ENCODE results near the gene GRM7.

GRM7 gene

GRCh38 chr3:7432610-7433009 lies 571.7 kb downstream of the GRM7 start:
- 0 out of 2 replicates have a peak, but pooled peaks cover 4% of the 10 kb centered on the region for H3K9me3 ChIP-seq (ENCODE audit: control insufficient read depth, insufficient read depth, low read length)
- H3K4me3 ChIP-seq (ENCODE audit: low read depth, low read length), result no peak overlapping the region
- H3K36me3 ChIP-seq (ENCODE audit: control insufficient read depth, insufficient read depth, low read length), result no peaks in the 10 kb centered on the region
- no peaks in the 10 kb centered on the region for H3K27me3 ChIP-seq (ENCODE audit: control insufficient read depth, insufficient read depth, low read length)
- H3K27ac ChIP-seq (ENCODE audit: low read depth, low read length), result no peak overlapping the region
- H3K9ac ChIP-seq (ENCODE audit: low read depth, low read length), result no peak overlapping the region
- no peaks in the 10 kb centered on the region for H3K4me1 ChIP-seq (ENCODE audit: control insufficient read depth, insufficient read depth, low read length)

- no peaks in the 10 kb centered on the region for H3K36me3 ChIP-seq (ENCODE audit: control insufficient read depth, insufficient read depth, low read length)
- H3K9me3 ChIP-seq (ENCODE audit: control insufficient read depth, insufficient read depth, low read length), result 0 out of 2 replicates have a peak, but pooled peaks cover 4% of the 10 kb centered on the region
- H3K27ac ChIP-seq (ENCODE audit: low read depth, low read length), result no peak overlapping the region
- H3K4me3 ChIP-seq (ENCODE audit: low read depth, low read length), result no peak overlapping the region
- no peaks in the 10 kb centered on the region for H3K4me1 ChIP-seq (ENCODE audit: control insufficient read depth, insufficient read depth, low read length)
- H3K9ac ChIP-seq (ENCODE audit: low read depth, low read length), result no peak overlapping the region
- H3K27me3 ChIP-seq (ENCODE audit: control insufficient read depth, insufficient read depth, low read length), result no peaks in the 10 kb centered on the region
Observed at GRCh38 chr3:7433073-7433472, 572.2 kb downstream of the GRM7 start.

- Histone ChIP-seq H3K36me3 (ENCODE audit: control insufficient read depth, insufficient read depth, low read length) (no peaks in the 10 kb centered on the region), H3K9me3 (ENCODE audit: control insufficient read depth, insufficient read depth, low read length) (0 out of 2 replicates have a peak, but pooled peaks cover 4% of the 10 kb centered on the region), H3K4me1 (ENCODE audit: control insufficient read depth, insufficient read depth, low read length) (no peaks in the 10 kb centered on the region), H3K9ac (ENCODE audit: low read depth, low read length) (no peak overlapping the region), H3K4me3 (ENCODE audit: low read depth, low read length) (no peak overlapping the region), H3K27ac (ENCODE audit: low read depth, low read length) (no peak overlapping the region), H3K27me3 (ENCODE audit: control insufficient read depth, insufficient read depth, low read length) (no peaks in the 10 kb centered on the region)
Observed at GRCh38 chr3:7436542-7436941, 575.6 kb downstream of the GRM7 start.

DNA sequence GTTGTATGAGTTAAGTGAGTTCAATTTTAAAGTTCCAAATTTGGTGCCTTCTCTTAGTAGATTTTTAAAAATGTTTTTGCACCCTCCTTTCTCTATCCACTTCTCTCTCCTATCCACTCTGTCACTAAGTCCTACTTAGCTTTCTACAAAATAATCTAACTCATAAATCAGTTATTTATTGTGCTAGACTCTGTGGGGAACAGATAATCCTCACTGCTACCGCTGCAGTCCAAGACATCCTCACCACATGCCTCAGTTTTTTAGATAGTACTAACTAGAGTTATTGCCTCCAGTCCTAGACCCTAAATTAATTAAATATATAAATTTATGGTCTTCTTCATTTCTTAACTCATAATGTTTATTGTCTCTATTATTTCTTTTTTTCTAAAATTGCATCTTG lies 576.3 kb downstream of the GRM7 start:
- H3K27me3 ChIP-seq (ENCODE audit: control insufficient read depth, insufficient read depth, low read length), result no peaks in the 10 kb centered on the region
- H3K36me3 ChIP-seq (ENCODE audit: control insufficient read depth, insufficient read depth, low read length), result no peaks in the 10 kb centered on the region
- no peaks in the 10 kb centered on the region for H3K4me1 ChIP-seq (ENCODE audit: control insufficient read depth, insufficient read depth, low read length)
- H3K9me3 ChIP-seq (ENCODE audit: control insufficient read depth, insufficient read depth, low read length), result 0 out of 2 replicates have a peak, but pooled peaks cover 4% of the 10 kb centered on the region
- H3K9ac ChIP-seq (ENCODE audit: low read depth, low read length), result no peak overlapping the region
- no peak overlapping the region for H3K4me3 ChIP-seq (ENCODE audit: low read depth, low read length)
- no peak overlapping the region for H3K27ac ChIP-seq (ENCODE audit: low read depth, low read length)

DNA sequence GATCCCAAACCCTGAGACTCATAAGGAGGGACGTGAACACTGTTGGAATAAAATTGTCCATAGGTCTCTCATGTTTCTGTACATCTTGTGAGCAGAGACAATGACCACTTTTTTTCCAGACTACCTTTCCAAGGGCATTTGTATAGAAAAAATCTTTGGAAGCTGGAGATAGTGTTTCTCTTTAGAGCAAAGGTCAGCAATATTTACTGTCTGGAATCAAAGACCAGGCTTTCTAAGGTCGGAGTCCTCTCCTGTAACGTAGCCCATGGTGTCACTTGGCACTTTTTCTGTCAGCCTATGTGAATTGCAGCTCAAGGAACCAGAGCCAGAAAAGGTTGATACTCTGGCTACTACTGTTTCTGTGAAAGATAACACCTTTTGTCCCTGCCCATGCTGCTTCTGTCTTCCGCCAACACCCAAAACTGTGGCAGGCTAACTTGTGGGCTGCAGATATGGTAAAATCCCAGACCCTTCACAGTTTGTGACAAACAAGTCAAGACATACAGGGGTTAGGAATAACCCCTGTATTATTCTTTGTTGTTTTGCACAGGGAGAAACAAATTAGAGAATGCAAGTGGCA lies 578.3 kb downstream of the GRM7 start:
- H3K4me3 ChIP-seq (ENCODE audit: low read depth, low read length), result no peak overlapping the region
- no peaks in the 10 kb centered on the region for H3K9me3 ChIP-seq (ENCODE audit: control insufficient read depth, insufficient read depth, low read length)
- no peaks in the 10 kb centered on the region for H3K4me1 ChIP-seq (ENCODE audit: control insufficient read depth, insufficient read depth, low read length)
- no peak overlapping the region for H3K27ac ChIP-seq (ENCODE audit: low read depth, low read length)
- H3K27me3 ChIP-seq (ENCODE audit: control insufficient read depth, insufficient read depth, low read length), result no peaks in the 10 kb centered on the region
- H3K36me3 ChIP-seq (ENCODE audit: control insufficient read depth, insufficient read depth, low read length), result no peaks in the 10 kb centered on the region
- H3K9ac ChIP-seq (ENCODE audit: low read depth, low read length), result no peak overlapping the region

GRCh38 chr3:7444886-7445285 lies 584.0 kb downstream of the GRM7 start:
- H3K36me3 ChIP-seq (ENCODE audit: control insufficient read depth, insufficient read depth, low read length), result no peaks in the 10 kb centered on the region
- no peaks in the 10 kb centered on the region for H3K27me3 ChIP-seq (ENCODE audit: control insufficient read depth, insufficient read depth, low read length)
- no peak overlapping the region for H3K27ac ChIP-seq (ENCODE audit: low read depth, low read length)
- no peak overlapping the region for H3K9ac ChIP-seq (ENCODE audit: low read depth, low read length)
- no peaks in the 10 kb centered on the region for H3K4me1 ChIP-seq (ENCODE audit: control insufficient read depth, insufficient read depth, low read length)
- H3K9me3 ChIP-seq (ENCODE audit: control insufficient read depth, insufficient read depth, low read length), result no peaks in the 10 kb centered on the region
- H3K4me3 ChIP-seq (ENCODE audit: low read depth, low read length), result no peak overlapping the region

DNA sequence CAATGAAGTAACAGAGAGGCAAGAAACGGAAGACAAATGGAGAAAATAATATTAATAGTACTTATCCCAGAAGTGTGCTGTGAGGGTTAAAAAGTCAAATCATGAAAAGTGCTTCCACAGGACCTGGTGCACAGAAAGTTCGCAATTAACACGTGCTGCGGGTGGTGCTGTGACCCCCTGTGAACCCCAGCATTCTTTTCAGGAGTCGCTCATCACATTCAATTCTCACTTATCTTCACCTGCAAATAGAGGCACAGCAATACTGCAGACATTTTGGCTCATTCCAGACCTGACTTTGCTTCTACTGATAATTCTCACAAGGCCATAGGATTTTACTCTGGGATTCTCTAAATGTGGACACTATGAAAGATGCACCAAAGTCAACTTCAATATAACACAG lies 584.4 kb downstream of the GRM7 start:
- no peak overlapping the region for H3K27ac ChIP-seq (ENCODE audit: low read depth, low read length)
- H3K4me1 ChIP-seq (ENCODE audit: control insufficient read depth, insufficient read depth, low read length), result no peaks in the 10 kb centered on the region
- H3K36me3 ChIP-seq (ENCODE audit: control insufficient read depth, insufficient read depth, low read length), result no peaks in the 10 kb centered on the region
- H3K9me3 ChIP-seq (ENCODE audit: control insufficient read depth, insufficient read depth, low read length), result no peaks in the 10 kb centered on the region
- H3K4me3 ChIP-seq (ENCODE audit: low read depth, low read length), result no peak overlapping the region
- no peaks in the 10 kb centered on the region for H3K27me3 ChIP-seq (ENCODE audit: control insufficient read depth, insufficient read depth, low read length)
- no peak overlapping the region for H3K9ac ChIP-seq (ENCODE audit: low read depth, low read length)

GRCh38 chr3:7447197-7447769 lies 586.4 kb downstream of the GRM7 start:
- H3K9me3 ChIP-seq (ENCODE audit: control insufficient read depth, insufficient read depth, low read length), result no peaks in the 10 kb centered on the region
- no peaks in the 10 kb centered on the region for H3K27me3 ChIP-seq (ENCODE audit: control insufficient read depth, insufficient read depth, low read length)
- H3K9ac ChIP-seq (ENCODE audit: low read depth, low read length), result no peak overlapping the region
- H3K27ac ChIP-seq (ENCODE audit: low read depth, low read length), result no peak overlapping the region
- no peaks in the 10 kb centered on the region for H3K4me1 ChIP-seq (ENCODE audit: control insufficient read depth, insufficient read depth, low read length)
- H3K36me3 ChIP-seq (ENCODE audit: control insufficient read depth, insufficient read depth, low read length), result no peaks in the 10 kb centered on the region
- no peak overlapping the region for H3K4me3 ChIP-seq (ENCODE audit: low read depth, low read length)

DNA sequence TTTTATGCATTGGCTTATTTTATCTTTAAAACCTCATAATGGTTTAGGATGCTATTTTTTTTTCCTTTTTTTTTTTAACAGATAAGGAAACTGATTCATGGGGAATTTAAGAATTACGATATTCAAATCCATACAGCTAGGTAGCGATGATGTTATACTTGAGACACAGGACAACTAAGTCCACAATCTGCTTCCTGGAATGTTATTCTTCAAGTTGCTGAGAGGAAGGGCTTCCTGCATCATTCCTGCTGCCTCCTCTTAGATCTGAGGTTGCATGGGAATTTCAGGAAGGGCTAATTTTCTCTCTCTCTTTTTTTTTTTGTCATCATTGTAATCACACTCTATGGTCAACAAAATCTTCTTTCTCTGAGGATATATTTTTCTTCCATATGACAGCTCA lies 595.5 kb downstream of the GRM7 start:
- Histone ChIP-seq H3K4me1 (ENCODE audit: control insufficient read depth, insufficient read depth, low read length) (no peaks in the 10 kb centered on the region), H3K9ac (ENCODE audit: low read depth, low read length) (no peak overlapping the region), H3K4me3 (ENCODE audit: low read depth, low read length) (no peak overlapping the region), H3K36me3 (ENCODE audit: control insufficient read depth, insufficient read depth, low read length) (no peaks in the 10 kb centered on the region), H3K27me3 (ENCODE audit: control insufficient read depth, insufficient read depth, low read length) (no peaks in the 10 kb centered on the region), H3K27ac (ENCODE audit: low read depth, low read length) (no peak overlapping the region), H3K9me3 (ENCODE audit: control insufficient read depth, insufficient read depth, low read length) (no peaks in the 10 kb centered on the region)

DNA sequence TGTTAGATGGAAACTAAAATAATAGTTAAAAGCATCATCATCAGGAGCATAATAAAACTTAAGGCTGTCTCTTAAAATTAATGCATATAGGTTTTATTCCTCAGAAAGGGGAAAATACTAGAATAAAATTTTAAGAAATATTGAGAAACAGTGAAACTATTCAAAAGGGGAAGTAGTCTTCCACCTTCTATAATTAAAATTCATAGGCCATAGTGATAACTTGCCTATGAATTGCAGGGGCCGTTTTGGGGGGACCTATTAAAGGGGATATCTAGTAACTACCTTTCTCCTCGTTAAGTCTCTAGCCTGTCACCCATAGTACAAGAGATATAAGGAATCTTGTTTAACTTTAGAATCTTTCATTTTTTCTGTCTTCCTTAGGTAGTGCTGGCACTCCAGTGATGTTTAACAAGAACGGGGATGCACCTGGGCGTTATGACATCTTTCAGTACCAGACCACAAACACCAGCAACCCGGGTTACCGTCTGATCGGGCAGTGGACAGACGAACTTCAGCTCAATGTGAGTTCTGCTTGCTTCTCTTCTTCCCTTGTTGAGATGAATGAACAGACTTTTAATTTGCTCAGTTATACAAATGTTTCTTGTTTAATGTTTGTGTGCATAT lies 600.4 kb downstream of the GRM7 start:
- Histone ChIP-seq H3K27me3 (ENCODE audit: control insufficient read depth, insufficient read depth, low read length) (no peaks in the 10 kb centered on the region), H3K4me1 (ENCODE audit: control insufficient read depth, insufficient read depth, low read length) (no peaks in the 10 kb centered on the region), H3K4me3 (ENCODE audit: low read depth, low read length) (no peak overlapping the region), H3K9me3 (ENCODE audit: control insufficient read depth, insufficient read depth, low read length) (no peaks in the 10 kb centered on the region), H3K27ac (ENCODE audit: low read depth, low read length) (no peak overlapping the region), H3K36me3 (ENCODE audit: control insufficient read depth, insufficient read depth, low read length) (no peaks in the 10 kb centered on the region), H3K9ac (ENCODE audit: low read depth, low read length) (no peak overlapping the region)

GRCh38 chr3:7469866-7470265 lies 609.0 kb downstream of the GRM7 start:
- H3K9me3 ChIP-seq (ENCODE audit: control insufficient read depth, insufficient read depth, low read length), result no peaks in the 10 kb centered on the region
- H3K9ac ChIP-seq (ENCODE audit: low read depth, low read length), result no peak overlapping the region
- H3K27ac ChIP-seq (ENCODE audit: low read depth, low read length), result no peak overlapping the region
- no peaks in the 10 kb centered on the region for H3K36me3 ChIP-seq (ENCODE audit: control insufficient read depth, insufficient read depth, low read length)
- no peak overlapping the region for H3K4me3 ChIP-seq (ENCODE audit: low read depth, low read length)
- no peaks in the 10 kb centered on the region for H3K27me3 ChIP-seq (ENCODE audit: control insufficient read depth, insufficient read depth, low read length)
- H3K4me1 ChIP-seq (ENCODE audit: control insufficient read depth, insufficient read depth, low read length), result no peaks in the 10 kb centered on the region

Measured in HUES48 (cell line).